Lung (tissue), 12 donors: ENCODE data around the gene RCAN3. TPM values are rescaled to one million over a fixed set of nuclear protein-coding genes. Genes with fewer than 3 reads are reported as not detected.

Experiments
- ATAC-seq: fragments of 200-7000 bp; cut with Tn5 transposase; one replicate; pipeline ENCODE4 v1.9.1; 2020; ENCODE audit warnings: moderate number of reproducible peaks; ENCODE audit not compliant: insufficient read depth, low FRiP score
- DNase-seq, 3 donors: peaks; one replicate each; pipeline ENCODE4 v3.0.0-alpha.2; 2013 to 2017
- H3K27ac ChIP-seq, 2 donors: one replicate each; pipeline ENCODE4 v1.5.1; 2013; ENCODE audit warnings: mild to moderate bottlenecking in 2 of 2, moderate library complexity in 2 of 2, control low read depth in 1 of 2, inconsistent platforms in 1 of 2, low read depth in 1 of 2, low read length in 1 of 2
- H3K27me3 ChIP-seq, 3 donors: one replicate each; pipeline ENCODE4 v1.5.1; 2013; ENCODE audit warnings: low read length in 2 of 3; ENCODE audit not compliant: control insufficient read depth in 3 of 3, insufficient read depth in 3 of 3
- H3K36me3 ChIP-seq, 4 donors: one replicate each; pipeline ENCODE4 v1.5.1; 2013; ENCODE audit warnings: low read length in 4 of 4, mild to moderate bottlenecking in 1 of 4, moderate library complexity in 1 of 4; ENCODE audit not compliant: control insufficient read depth in 4 of 4, insufficient read depth in 4 of 4
- H3K4me1 ChIP-seq, 5 donors: one replicate each; pipeline ENCODE4 v1.5.1; 2013; ENCODE audit warnings: low read length in 5 of 5, mild to moderate bottlenecking in 2 of 5, moderate library complexity in 1 of 5; ENCODE audit not compliant: control insufficient read depth in 5 of 5, insufficient read depth in 5 of 5
- H3K4me3 ChIP-seq: one replicate; pipeline ENCODE4 v1.5.1; 2013; ENCODE audit warnings: mild to moderate bottlenecking, control low read depth, moderate library complexity
- H3K9ac ChIP-seq, 2 donors: one replicate each; pipeline ENCODE4 v1.5.1; 2013; ENCODE audit warnings: low read length in 2 of 2, control low read depth in 1 of 2; ENCODE audit not compliant: insufficient read depth in 1 of 2
- H3K9me3 ChIP-seq, 4 donors: one replicate each; pipeline ENCODE4 v1.5.1; 2013; ENCODE audit warnings: low read length in 3 of 4, mild to moderate bottlenecking in 1 of 4, moderate library complexity in 1 of 4; ENCODE audit not compliant: control insufficient read depth in 4 of 4, insufficient read depth in 3 of 4
- CTCF ChIP-seq: IDR thresholded peaks from 2 replicates; pipeline ENCODE4 v1.5.1; 2012; ENCODE audit warnings: mild to moderate bottlenecking; ENCODE audit errors: control extremely low read depth, extremely low read depth
- WGBS, 2 donors: extraction: QIAGEN DNeasy Blood & Tissue Kit; methylation state at CpG; one replicate each; pipeline ENCODE4 v1.1.7; 2013; 5-methylcytosine and 5-hydroxymethylcytosine counted together
- polyA plus RNA-seq, 2 donors: library from polyadenylated mRNA; stranded (reverse); fragments of 200-250 nt; gene quantifications; one replicate each; pipeline ENCODE4 v1.2.1, GENCODE V29; 2013
- total RNA-seq, 2 donors: library from RNA; depleted of rRNA in 1 of 2; stranded (reverse); fragments of >200 nt in 1 of 2; gene quantifications; one replicate each; pipeline ENCODE4 v1.2.1, GENCODE V29; 2014 to 2021
- donor health status: control.
- donor health status: control.
- donor health status: Bipolar disorder and iron deficiency.
- donor health status: healthy.
- donor health status: DM: yes; HTN: yes; CAD: no.

The RCAN3 gene
- total and polyA plus RNA-seq, 4 donors, result 5.2 to 21.4 (median 12.8) TPM

- H3K9ac ChIP-seq, result peak overlapping the region; percentile 55 to 63
- peak; percentile 68 to 77 (median 75) for DNase-seq
- H3K4me1 ChIP-seq, result peaks cover 0 to 4% (median 0%) of the 10 kb centered on the region in 5 donors
- peak; percentile 54 for ATAC-seq
- peak overlapping the region; percentile 41 for H3K4me3 ChIP-seq
- no peaks in the 10 kb centered on the region for H3K36me3 ChIP-seq
- peaks cover 0 to 30% (median 7%) of the 10 kb centered on the region in 3 donors for H3K27me3 ChIP-seq
- no peaks in the 10 kb centered on the region for H3K9me3 ChIP-seq
- 0 to 1% methylated on average over 35 to 39 of the region's 39 CpGs for WGBS, 2 donors
- peak overlapping the region; percentile 81 to 85 for H3K27ac ChIP-seq
- TF ChIP-seq CTCF, result no peak
Measured at GRCh38 chr1:24502065-24502708, 449 bp upstream of the RCAN3 start.

- peaks cover 0 to 27% (median 7%) of the 10 kb centered on the region in 3 donors for H3K27me3 ChIP-seq
- TF ChIP-seq CTCF, result no peak
- H3K9ac ChIP-seq, result peak overlapping the region in 1 of 2 donors; percentile 40
- H3K4me3 ChIP-seq, result peak overlapping the region; percentile 73
- WGBS, 2 donors, result 4 to 5% methylated on average over 49 to 53 of the region's 53 CpGs
- no peaks in the 10 kb centered on the region for H3K9me3 ChIP-seq
- no peak for ATAC-seq
- no peaks in the 10 kb centered on the region for H3K36me3 ChIP-seq
- peak overlapping the region; percentile 57 to 59 for H3K27ac ChIP-seq
- peaks cover 0 to 4% (median 0%) of the 10 kb centered on the region in 5 donors for H3K4me1 ChIP-seq
- DNase-seq, result peak in 1 of 3 donors; percentile 15
Measured at GRCh38 chr1:24503059-24503751, 569 bp downstream of the RCAN3 start.

- H3K27ac ChIP-seq, result no peak overlapping the region
- DNase-seq, result peak in 1 of 3 donors; percentile 4
- H3K9me3 ChIP-seq, result no peaks in the 10 kb centered on the region
- 76 to 87% methylated on average over 7 of the region's 7 CpGs for WGBS, 2 donors
- TF ChIP-seq CTCF, result no peak
- no peak for ATAC-seq
- peaks cover 0 to 27% (median 7%) of the 10 kb centered on the region in 3 donors for H3K27me3 ChIP-seq
- peaks cover 0 to 4% (median 0%) of the 10 kb centered on the region in 5 donors for H3K4me1 ChIP-seq
- H3K9ac ChIP-seq, result no peak overlapping the region
- H3K4me3 ChIP-seq, result no peak overlapping the region
- no peaks in the 10 kb centered on the region for H3K36me3 ChIP-seq
Measured at GRCh38 chr1:24503870-24504523, 1.4 kb downstream of the RCAN3 start.
